ENCODE results near the gene CDC14C. TPM values are rescaled to one million over a fixed set of nuclear protein-coding genes. Genes with fewer than 3 reads are reported as not detected.

CDC14C gene
- total RNA-seq = not detected in 2 replicates

DNA sequence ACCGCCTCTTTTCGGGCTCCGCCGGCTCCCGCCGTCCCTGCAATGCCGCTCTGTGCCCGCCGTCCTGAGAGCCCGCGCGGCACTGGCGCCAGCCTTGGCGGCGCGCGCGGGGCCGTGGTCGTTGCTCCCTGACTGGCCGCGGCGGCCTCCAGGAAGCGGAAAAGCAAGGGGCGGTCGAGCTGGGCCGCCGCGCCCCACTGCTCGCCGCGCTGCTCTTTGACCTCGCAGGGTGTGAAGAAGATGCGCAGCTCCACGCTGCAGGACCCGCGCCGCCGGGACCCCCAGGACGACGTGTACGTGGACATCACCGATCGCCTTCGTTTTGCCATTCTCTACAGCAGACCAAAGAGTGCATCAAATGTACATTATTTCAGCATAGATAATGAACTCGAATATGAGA lies at the start of gene CDC14C:
TSS of gene CDC14C (plus strand) at position 115 of the 400 bp plus-strand sequence. CDS start at position 241, 126 bp downstream.

